ENCODE results near the gene FIBP. TPM values are rescaled to one million over a fixed set of nuclear protein-coding genes. Genes with fewer than 3 reads are reported as not detected.
A peak's percentile ranks its signal among the peaks of the same experiment; 100 is the strongest.

Gene FIBP
- total and polyA plus RNA-seq, 2 of the 4 experiments (the other 2 are of a cell fraction), result 141 to 182 TPM

DNA sequence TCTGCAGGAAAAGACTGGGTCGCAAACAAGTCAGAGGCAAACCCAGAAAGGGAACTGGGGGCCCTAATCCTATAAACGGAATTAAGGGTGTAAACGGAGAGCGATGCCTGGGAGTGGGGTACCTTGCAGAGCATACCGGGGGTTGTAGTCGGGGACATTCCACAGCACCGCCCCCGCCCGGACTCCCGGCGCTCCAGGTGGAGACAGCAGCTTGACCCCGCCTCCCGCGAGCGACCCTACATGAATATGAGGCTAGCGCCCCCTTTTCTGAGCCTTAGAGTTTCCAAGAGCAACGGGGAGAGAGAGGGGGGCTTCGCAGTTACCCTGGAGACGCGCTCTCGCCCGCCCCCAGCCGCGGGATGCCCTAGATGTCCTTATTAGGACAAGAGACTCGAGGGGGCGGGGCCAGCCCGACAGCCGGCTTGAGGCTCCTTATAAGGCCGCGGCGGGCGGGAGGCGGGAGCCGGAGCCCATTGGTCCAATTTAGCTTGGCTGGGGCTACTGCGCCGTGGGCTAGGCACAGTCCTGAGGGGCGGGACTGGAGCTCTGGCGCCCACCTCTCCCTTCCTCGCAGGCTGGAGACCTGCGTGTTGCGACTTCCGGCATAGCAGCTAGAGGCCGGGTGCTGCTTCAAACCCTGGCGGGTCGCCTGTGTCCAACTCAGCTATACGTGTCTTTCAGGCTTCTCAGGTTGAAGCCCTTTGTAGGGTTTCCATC, 29.0 kb downstream of the FIBP start:
- Histone ChIP-seq H4K20me1 (ENCODE audit: insufficient read depth, low read length) (peaks cover 40% of the 10 kb centered on the region), H3K27me3 (ENCODE audit: control insufficient read depth, insufficient read depth, low read length) (no peaks in the 10 kb centered on the region), H2BK120ac (ENCODE audit: low read depth, low read length) (peak overlapping the region; percentile 93), H3K23ac (ENCODE audit: low read depth, low read length) (peak overlapping the region; percentile 98), H4K5ac (ENCODE audit: low read depth, low read length) (peak overlapping the region; percentile 80), H2AK9ac (replicated peaks; ENCODE audit: low read depth, low read length, poor library complexity) (peak overlapping the region; percentile 100), H3K9me3 (ENCODE audit: control insufficient read depth, insufficient read depth, low read length) (no peaks in the 10 kb centered on the region), H3K4ac (ENCODE audit: low read depth, low read length) (peak overlapping the region; percentile 99), H3K4me3 (ENCODE audit: insufficient read depth, low read depth, low read length) (peak overlapping the region; percentile 95), H3K4me2 (ENCODE audit: low read depth, low read length) (peak overlapping the region; percentile 84), H3K36me3 (ENCODE audit: control insufficient read depth, insufficient read depth, low read length) (peaks cover 50% of the 10 kb centered on the region), H3K79me1 (ENCODE audit: low read depth in 1 of 2, low read length in 2 of 2) (peaks cover 11 to 70% of the 10 kb centered on the region in 2 experiments), H2AK5ac (ENCODE audit: low read depth, low read length) (peak overlapping the region; percentile 97), H4K8ac (ENCODE audit: low read depth in 2 of 2, low read length in 2 of 2) (peak overlapping the region; percentile 99), H3K9me1 (ENCODE audit: insufficient read depth, low read length) (peaks cover 19% of the 10 kb centered on the region), H4K91ac (ENCODE audit: insufficient read depth, low read depth, low read length) (peak overlapping the region; percentile 98), H3K27ac (ENCODE audit: insufficient read depth, low read length) (peak overlapping the region; percentile 97), H2BK15ac (ENCODE audit: low read depth, low read length) (peak overlapping the region; percentile 93), H3K14ac (replicated peaks; ENCODE audit: low read depth, low read length) (peak overlapping the region; percentile 99), H2BK5ac (ENCODE audit: low read depth, low read length, poor library complexity, severe bottlenecking) (peak overlapping the region; percentile 90), H3K4me1 (ENCODE audit: control insufficient read depth, insufficient read depth, low read length) (peaks cover 11% of the 10 kb centered on the region), H2AFZ (replicated peaks; ENCODE audit: low read length, poor library complexity) (peak overlapping the region; percentile 93), H3K9ac (ENCODE audit: low read depth, low read length) (peak overlapping the region; percentile 93), H3K56ac (ENCODE audit: extremely low read depth, insufficient read depth, low read length) (peak overlapping the region; percentile 99), H3K18ac (ENCODE audit: low read depth, low read length) (peak overlapping the region; percentile 80), H2BK20ac (ENCODE audit: low read depth, low read length) (peak overlapping the region; percentile 67; the same call in 1 of the 2 replicates)
- BruUV-seq (replicated peaks), result no TSS peak
- intact Hi-C loops (cut with micrococcal nuclease), result no loop called here
- POLR2A ChIA-PET (ENCODE audit: unreplicated experiment), result interaction anchor here (0.6 to 1.3 kb wide), 5 partner anchors 10 to 16 kb away, joined by 3 to 9 read pairs (median 4); no protein-coding TSS in a partner anchor
- WGBS, 2 experiments (ENCODE audit: extremely low coverage in 2 of 2, insufficient read length in 1 of 2), result 0% methylated on average over 31 of the region's 46 CpGs; no CpG with 5 or more reads in 1 of the 2 experiments
- CTCF ChIA-PET, result interaction anchor here (1.0 to 2.4 kb wide), 7 partner anchors 10 to 46 kb away, joined by 4 to 14 read pairs (median 5); partner anchors contain the start of gene FIBP
- in situ Hi-C loops (cut with MboI; ENCODE audit: low sequenced_read_pairs), result no loop called here
- peak; percentile 98 for DNase-seq
- peak; percentile 67 for ATAC-seq (ENCODE audit: low read depth)
- dilution Hi-C loops (cut with HindIII; ENCODE audit: low sequenced_read_pairs, unreplicated experiment), result no loop called here
- TF ChIP-seq BHLHE40 (IDR thresholded peaks at IDR 0.05; ENCODE audit: low read depth, low read length), result no peak
- no peak for TF ChIP-seq MAFK (IDR thresholded peaks at IDR 0.05; ENCODE audit: low read depth, low read length)
- peak; percentile 39; the same call in 1 of the 2 replicates for TF ChIP-seq MXI1 (IDR thresholded peaks at IDR 0.05; ENCODE audit: borderline replicate concordance, low read depth, low read length)
- no peak for TF ChIP-seq USF2 (IDR thresholded peaks at IDR 0.05; ENCODE audit: low read depth, low read length)
- no peak for TF ChIP-seq SMC3 (IDR thresholded peaks at IDR 0.05; ENCODE audit: low read depth, low read length)
- peak; percentile 65; the same call in 1 of the 2 replicates for TF ChIP-seq MAZ (IDR thresholded peaks at IDR 0.05; ENCODE audit: borderline replicate concordance, low read depth, low read length)
- TF ChIP-seq NFE2L2 (IDR thresholded peaks at IDR 0.05; ENCODE audit: low read depth, low read length), result no peak
- TF ChIP-seq CTCF (conservative IDR thresholded peaks at IDR 0.05; ENCODE audit: low read depth, low read length), result no peak
- TF ChIP-seq CHD1 (IDR thresholded peaks at IDR 0.05; ENCODE audit: low read depth, low read length), result no peak
- no peak for TF ChIP-seq CEBPB (IDR thresholded peaks at IDR 0.05; ENCODE audit: low read depth, low read length)
- TF ChIP-seq FOS (IDR thresholded peaks at IDR 0.05; ENCODE audit: low read depth, low read length), result no peak
- TF ChIP-seq RCOR1 (IDR thresholded peaks at IDR 0.05; ENCODE audit: insufficient replicate concordance, low read length), result no peak
- TF ChIP-seq, protein P1, sequence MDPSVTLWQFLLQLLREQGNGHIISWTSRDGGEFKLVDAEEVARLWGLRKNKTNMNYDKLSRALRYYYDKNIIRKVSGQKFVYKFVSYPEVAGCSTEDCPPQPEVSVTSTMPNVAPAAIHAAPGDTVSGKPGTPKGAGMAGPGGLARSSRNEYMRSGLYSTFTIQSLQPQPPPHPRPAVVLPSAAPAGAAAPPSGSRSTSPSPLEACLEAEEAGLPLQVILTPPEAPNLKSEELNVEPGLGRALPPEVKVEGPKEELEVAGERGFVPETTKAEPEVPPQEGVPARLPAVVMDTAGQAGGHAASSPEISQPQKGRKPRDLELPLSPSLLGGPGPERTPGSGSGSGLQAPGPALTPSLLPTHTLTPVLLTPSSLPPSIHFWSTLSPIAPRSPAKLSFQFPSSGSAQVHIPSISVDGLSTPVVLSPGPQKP (IDR thresholded peaks at IDR 0.05; ENCODE audit: borderline replicate concordance, low read depth, low read length), result no peak
- TF ChIP-seq POLR2A (IDR thresholded peaks at IDR 0.05; ENCODE audit: low read depth, low read length), result peak; percentile 79
